ENCODE measurements around the gene ATP8B4.
"Not testable (repeated sequence)": the region's sequence is repeated elsewhere in the genome, so short reads cannot be mapped to it uniquely, and the experiment has no call there.

The ATP8B4 gene

DNA sequence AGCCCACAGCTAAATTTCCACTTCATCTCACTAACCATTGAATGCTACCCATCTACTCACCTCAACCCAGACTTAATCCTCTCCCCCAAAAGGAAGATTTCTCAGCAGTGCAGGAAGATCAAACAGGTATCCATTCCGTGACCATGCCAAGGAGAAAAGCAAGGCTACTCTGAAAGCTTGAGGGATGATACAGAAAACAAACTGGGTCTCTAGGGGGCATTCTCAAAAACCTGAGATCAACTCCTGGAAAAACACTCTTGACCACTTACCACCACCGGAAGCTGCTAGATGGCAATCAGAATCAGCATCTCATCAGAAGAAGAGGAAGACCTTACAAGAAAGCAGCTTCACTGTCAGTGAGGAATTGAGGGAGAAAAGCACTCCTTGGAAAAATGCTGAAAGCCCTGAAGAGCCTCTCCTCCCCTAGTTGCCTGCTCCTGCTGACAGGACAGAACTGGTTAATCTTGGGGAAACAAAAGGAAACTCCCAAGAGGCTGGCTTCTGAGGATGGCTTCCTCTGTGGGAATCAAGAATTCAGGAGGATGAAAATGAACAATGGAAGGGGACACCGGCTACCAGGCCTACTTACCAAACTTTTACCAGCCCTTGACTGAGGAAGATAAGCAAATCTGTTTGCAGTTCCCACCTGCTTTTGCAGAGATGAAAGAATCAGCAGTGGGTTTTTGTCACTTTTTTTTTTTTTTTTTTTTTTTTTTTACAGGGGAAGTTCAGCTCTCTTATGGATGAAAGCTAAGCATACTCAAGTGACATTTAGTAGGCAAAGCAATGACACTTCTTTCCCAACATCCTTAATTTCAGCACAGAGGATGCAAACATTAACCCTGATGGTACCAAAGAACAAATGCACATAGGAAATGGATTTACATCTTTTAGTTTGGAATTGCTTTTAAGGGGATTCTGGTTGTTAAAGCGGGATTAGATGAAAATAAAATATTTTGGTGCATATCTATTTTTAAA, at the start of gene ATP8B4:
Gene ATP8B4 (minus strand): TSS at position 171 of the 978 bp plus-strand sequence. CDS start 12,267 bp downstream, outside the sequence.
- DNase-seq (ENCODE audit: low spot score) = no peak

GRCh38 chr15:50168379-50168778, 49.3 kb upstream of the ATP8B4 start:
- no peak for DNase-seq (ENCODE audit: low spot score)

DNA sequence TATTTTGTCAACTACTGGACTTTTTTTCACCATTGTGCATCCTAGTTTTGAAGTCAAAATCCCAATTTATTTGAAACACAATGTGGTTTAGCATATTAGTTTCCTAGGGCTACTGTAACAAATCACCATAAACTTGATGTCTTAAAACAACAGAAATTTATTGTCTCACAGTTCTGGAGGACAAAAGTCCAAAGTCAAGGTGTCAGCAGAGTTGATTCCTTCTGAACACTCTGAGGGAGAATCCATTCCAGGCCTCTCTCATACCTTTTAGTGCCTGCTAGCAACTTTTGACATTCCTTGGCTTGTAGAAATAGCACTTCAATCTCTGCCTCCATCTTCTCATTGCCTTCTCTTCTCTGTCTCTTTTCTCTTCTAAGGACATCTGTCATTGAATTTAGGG, 48.1 kb upstream of the ATP8B4 start:
- no peak for DNase-seq (ENCODE audit: low spot score)

DNA sequence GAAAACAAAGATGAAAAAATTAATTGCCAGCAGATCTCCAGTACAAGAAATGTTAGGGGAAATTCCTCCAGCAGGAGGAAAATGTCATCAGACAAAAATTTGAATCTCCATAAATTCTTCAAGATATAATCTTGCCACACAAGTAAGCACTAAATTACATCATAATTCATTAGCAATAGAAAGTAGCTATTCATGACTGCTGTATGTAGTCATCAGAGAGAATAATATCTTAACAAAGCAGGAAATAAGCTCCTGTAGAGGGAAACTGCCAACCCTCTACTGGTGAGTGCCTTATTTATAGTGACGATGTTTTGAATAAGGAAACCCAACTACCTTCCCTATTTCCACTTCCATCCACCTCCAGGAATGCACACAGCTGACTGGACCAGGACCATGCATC, 47.2 kb upstream of the ATP8B4 start:
- DNase-seq (ENCODE audit: low spot score) = peak; percentile 60

- no peak for DNase-seq (ENCODE audit: low spot score)
Observed at GRCh38 chr15:50164458-50164857, 45.4 kb upstream of the ATP8B4 start.

GRCh38 chr15:50163719-50164410, 44.8 kb upstream of the ATP8B4 start:
- no peak for DNase-seq (ENCODE audit: low spot score)

- DNase-seq (ENCODE audit: low spot score) = no peak
Observed at GRCh38 chr15:50162969-50163718, 44.1 kb upstream of the ATP8B4 start.

GRCh38 chr15:50158236-50158635, 39.2 kb upstream of the ATP8B4 start:
- not testable (repeated sequence) for DNase-seq (ENCODE audit: low spot score)

GRCh38 chr15:50151476-50151875, 32.4 kb upstream of the ATP8B4 start:
- DNase-seq (ENCODE audit: low spot score) = no peak

- DNase-seq (ENCODE audit: low spot score) = no peak
Observed at GRCh38 chr15:50150851-50151250, 31.8 kb upstream of the ATP8B4 start.

DNA sequence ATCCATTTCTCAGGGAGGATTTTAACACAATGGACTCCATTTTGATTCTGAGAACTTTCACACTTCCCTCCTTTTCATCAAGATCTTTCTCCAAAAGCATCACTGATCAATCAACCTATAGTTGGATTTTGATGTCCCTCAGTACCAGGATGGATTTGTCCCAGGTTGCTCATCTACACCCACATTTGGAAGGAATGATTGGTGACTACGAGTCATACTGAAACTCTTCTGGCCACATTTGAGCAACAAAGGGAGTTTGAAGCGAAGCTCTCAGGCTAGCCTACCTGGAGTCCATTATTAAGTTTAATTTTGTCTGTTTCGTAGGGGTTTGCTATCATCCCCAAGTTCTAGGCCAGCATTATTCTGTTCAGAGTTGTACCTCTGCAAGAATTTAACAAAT, 31.3 kb upstream of the ATP8B4 start:
- DNase-seq (ENCODE audit: low spot score) = no peak

DNA sequence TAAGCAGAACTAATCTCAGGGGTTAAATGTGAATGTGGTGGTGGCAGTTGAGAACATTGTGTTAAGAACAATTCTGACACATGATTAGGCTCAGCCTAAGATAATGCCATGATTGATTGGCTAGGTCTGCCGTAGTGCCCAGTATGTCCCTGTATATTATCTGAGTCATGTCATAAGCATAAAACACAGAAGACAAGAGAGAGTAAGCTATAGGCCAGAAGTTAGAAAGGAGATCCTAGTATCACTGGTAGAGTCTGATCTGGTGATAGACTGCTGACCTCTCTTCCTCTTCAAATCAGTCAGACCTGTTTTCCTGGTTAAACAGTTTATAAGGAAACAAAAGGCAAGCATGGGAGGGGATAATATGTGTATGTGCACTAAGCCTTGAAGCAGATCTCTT, 30.1 kb upstream of the ATP8B4 start:
- no peak for DNase-seq (ENCODE audit: low spot score)

DNA sequence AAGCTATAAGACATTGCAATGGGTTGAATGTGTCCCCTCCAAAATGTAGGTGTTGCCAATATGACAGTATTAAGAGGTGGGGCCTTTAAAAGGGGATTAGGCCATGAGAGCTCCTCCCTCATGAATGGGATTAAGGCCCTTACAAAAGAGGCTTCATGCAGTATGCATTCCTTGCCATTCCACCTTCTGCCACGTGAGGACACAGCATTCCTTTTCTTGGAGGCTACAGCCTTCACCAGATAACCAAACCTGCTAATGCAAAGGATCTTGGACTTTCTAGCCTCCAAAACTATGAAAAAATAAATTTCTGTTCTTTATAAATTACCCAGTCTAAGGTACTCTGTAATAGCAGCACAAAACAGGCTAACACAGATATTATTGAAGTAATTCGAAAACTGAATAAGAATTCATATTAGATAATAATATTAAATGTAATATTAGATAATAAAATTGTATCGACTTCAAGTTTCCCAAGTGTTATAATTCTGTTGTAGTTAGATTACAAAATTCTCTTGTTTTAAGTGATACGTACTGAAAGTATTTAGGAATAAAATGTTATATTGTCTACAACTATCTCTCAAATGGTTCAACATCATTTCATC, 29.4 kb upstream of the ATP8B4 start:
- peak; percentile 44 for DNase-seq (ENCODE audit: low spot score)

- DNase-seq (ENCODE audit: low spot score) = no peak
Observed at GRCh38 chr15:50146632-50147031, 27.6 kb upstream of the ATP8B4 start.

GRCh38 chr15:50145451-50145872, 26.4 kb upstream of the ATP8B4 start:
- DNase-seq (ENCODE audit: low spot score) = peak; percentile 76

DNA sequence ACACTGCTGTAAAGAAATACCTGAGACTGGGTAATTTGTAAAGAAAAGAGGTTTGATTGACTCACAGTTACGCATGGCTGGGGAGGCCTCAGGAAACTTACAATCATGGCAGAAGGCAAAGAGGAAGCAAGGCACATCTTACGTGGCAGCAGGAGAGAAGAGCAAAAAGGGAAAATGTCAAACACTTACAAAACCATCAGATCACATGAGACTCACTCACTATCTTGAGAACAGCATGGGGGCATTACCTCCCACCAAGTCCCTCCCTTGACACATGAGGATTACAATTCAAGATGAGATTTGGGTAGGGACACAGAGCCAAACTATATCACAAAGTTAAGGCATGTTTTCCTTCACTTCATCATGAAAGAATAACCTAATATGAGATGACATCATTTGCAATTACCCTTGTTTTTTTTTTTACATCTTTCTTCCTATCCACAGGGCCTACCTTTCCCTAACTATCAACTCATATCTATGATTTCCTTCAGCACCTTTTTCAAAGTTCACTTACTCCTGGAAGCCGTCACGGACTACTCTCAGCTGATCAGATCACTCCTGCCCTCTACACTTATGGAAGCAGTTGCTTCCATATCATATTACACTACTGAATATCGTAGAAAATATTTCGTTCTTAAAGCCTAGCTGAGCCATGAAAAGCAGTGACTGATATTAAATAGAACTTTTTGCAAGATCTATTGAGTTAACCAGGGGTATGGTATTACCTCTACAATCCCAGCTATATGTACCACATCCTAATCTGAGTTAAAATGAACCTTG, 25.5 kb upstream of the ATP8B4 start:
- no peak for DNase-seq (ENCODE audit: low spot score)

DNA sequence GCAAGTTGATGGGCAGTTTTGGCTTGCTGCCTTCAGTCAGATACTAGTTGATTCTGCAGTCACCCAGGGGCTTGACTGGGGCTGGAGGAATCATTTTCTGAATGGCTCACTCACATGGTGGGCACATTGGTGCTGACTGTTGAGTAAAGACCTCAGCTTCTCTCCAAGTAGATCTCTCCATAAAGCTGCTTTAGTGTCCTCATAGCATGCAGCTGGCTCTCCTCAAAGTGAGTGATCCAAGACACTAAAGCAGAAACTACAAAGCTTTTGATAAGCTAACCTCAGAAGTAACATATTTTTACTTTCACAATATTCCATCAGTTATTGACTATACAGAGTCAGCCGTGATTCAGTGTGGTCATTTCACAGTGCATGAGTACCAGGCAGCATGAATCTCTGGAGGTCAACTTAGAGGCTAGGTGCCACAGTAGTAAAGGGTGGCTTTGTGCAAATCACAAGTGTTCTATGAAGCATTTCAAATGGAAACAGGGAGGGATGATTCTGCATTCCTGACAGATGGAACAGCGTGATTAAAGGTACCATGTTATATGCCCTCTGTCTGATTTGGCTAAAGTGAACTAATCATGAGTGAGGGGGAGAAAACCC, 24.3 kb upstream of the ATP8B4 start:
- no peak for DNase-seq (ENCODE audit: low spot score)

DNA sequence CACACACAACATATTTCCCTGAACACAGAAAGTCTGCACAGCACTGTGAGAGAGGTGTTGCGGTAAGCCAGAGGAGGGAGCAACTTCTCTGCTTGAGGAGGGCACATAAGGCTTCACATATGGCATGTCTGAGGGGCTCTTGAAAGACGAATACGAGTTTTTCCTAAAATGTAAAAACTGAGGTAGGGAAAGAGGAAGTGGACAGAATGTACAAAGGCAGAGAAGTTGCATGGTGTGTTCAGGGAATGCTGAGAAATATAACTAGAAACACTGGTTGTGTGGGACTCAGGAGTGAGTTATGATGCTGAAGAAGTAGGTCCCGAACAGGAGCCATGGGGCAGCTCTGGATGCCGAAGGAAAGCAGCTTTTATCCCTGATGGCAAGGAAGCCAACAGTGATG, 22.8 kb upstream of the ATP8B4 start:
- no peak for DNase-seq (ENCODE audit: low spot score)

- no peak for DNase-seq (ENCODE audit: low spot score)
Observed at GRCh38 chr15:50140983-50141382, 21.9 kb upstream of the ATP8B4 start.

DNA sequence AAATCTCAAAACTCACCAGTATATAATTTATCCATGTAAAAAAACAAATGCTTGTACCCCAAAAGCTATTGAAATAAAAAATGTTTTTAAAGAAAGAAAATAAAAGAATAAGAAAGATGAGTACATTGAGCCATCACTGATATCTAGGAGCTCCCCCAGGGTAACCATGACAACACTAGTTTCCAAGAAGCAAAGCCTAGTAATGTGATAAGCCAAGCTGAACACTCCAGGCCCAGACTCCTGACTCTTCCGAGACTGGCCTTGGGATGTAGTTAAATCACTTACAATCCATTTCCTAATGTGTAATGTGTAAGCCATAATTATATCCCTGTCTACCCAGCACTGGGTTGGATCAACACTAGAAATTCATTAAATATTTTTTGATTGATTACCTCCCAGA, 21.1 kb upstream of the ATP8B4 start:
- DNase-seq (ENCODE audit: low spot score) = no peak

GRCh38 chr15:50138391-50138790, 19.4 kb upstream of the ATP8B4 start:
- DNase-seq (ENCODE audit: low spot score) = no peak

All from kidney capillary endothelial cell (primary cell).